SH-SY5Y (cell line): Measurements from ENCODE around the gene BRMS1L.

Experiments
- GATA2 ChIP-seq: IDR thresholded peaks from 2 replicates; pipeline ENCODE4 v1.6.1; 2011; ENCODE audit warnings: mild to moderate bottlenecking, low read depth, low read length
- GATA3 ChIP-seq: IDR thresholded peaks from 2 replicates; pipeline ENCODE4 v1.6.1; 2011; ENCODE audit warnings: low read depth, mild to moderate bottlenecking, low read length, moderate library complexity

- TF ChIP-seq GATA2 (no peak), GATA3 (no peak)
Observed at GRCh38 chr14:35797796-35798195, 28.3 kb upstream of the BRMS1L start.
